ENCODE data around the gene ERBIN.

DNA sequence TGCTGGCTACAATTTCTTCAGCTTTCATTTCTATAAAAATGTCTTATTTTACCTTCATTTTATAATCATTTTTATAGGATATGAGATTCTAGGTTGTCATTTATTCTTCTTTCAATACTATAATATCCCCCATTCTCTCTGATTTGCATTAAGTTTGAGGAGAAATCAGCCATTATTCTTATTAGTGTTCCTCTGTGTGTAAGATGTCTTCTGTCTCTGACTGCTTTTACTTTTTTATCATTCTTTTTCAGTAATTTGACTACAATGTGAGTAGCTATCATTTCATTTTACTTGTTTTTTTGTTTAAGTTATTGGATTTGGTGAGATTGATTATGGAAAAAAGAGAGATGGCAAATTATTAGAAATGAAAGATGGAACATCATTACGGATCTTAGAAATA lies 204.1 kb downstream of the ERBIN start:
- TF ChIP-seq POLR2A (IDR thresholded peaks at IDR 0.05) (no peak), CTCF (IDR thresholded peaks at IDR 0.05) (no peak)

Data from esophagus squamous epithelium (tissue), 4 donors.